ENCODE data around the gene BNIP3.
"Not testable (repeated sequence)": the region's sequence is repeated elsewhere in the genome, so short reads cannot be mapped to it uniquely, and the experiment has no call there.

The BNIP3 gene

DNA sequence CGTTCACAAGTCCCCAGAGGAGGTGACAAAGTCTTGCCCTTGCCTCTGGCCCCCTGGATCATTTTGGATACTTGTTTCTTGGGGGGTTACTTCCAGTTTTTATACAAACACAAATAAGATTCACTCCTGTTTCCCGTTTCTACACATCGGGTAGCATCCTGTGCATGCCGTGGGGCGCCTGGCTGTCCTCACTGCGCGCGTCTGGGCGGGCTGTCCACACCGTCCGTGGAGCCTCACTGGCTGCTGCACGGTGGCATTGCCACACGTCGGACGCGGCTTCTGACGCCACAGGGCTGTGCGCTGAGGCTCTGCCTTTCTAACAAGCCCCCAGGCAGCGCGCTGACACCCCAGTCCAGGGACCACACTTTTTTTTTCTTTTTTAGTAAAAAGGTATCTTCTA lies 18.4 kb downstream of the BNIP3 start:
- CTCF ChIA-PET = no interaction called here
- Mint-ChIP-seq H3K4me1 (peaks cover 27% of the 10 kb centered on the region), H3K27ac (no peak overlapping the region), H3K36me3 (peaks cover 17% of the 10 kb centered on the region), H3K4me3 (no peak overlapping the region), H3K27me3 (no peaks in the 10 kb centered on the region), H3K9me3 (no peaks in the 10 kb centered on the region)
- DNase-seq = no peak

DNA sequence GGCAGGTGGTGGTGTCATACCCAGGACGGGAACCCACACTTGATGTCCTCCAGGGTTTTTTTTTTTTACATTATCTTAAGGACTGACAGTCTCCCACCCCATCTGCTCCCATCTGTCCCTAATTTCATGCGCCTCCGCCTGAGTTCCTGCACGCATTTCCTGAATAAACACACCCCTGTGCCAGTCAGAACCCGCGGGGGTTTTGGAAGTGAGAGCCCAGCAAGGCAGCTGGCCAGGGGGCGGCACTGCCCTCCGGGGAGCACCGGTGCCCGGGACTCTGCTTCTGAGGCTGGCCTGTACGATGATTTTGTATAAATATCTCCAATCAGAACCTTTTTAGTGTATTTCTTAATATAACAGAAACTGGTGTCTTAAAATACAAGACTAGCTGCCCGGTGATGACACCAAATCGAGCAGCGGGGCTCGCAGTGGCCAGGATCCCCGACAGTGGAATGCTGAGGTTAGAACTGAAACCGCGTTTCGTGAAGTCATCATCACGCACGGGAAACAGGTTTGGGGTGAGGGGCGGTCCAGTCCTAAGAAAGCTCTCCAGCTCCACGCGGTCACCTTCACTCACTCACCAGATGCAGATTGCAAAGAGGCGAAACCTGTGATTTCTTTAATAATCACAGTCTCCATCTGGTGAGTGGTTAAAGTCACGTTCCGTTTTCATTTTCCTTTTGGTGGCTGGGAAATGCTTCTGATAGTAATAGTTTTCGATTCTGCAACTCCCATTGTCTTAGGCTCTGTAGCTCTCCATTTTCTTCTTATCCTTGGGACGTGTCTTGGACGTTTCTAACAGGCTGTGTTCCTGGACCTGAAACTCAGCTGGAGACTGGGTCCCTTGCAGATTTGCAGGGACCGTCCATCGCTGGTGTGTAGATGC lies 19.7 kb downstream of the BNIP3 start:
- Mint-ChIP-seq H3K4me1 (peaks cover 25% of the 10 kb centered on the region), H3K27me3 (no peaks in the 10 kb centered on the region), H3K9me3 (no peaks in the 10 kb centered on the region), H3K36me3 (peaks cover 17% of the 10 kb centered on the region), H3K27ac (no peak overlapping the region), H3K4me3 (no peak overlapping the region)
- CTCF ChIA-PET = interaction anchor here (1.5 kb wide), 1 partner anchor 76 kb away, joined by 5 read pairs; no protein-coding TSS in a partner anchor
- DNase-seq = no peak

DNA sequence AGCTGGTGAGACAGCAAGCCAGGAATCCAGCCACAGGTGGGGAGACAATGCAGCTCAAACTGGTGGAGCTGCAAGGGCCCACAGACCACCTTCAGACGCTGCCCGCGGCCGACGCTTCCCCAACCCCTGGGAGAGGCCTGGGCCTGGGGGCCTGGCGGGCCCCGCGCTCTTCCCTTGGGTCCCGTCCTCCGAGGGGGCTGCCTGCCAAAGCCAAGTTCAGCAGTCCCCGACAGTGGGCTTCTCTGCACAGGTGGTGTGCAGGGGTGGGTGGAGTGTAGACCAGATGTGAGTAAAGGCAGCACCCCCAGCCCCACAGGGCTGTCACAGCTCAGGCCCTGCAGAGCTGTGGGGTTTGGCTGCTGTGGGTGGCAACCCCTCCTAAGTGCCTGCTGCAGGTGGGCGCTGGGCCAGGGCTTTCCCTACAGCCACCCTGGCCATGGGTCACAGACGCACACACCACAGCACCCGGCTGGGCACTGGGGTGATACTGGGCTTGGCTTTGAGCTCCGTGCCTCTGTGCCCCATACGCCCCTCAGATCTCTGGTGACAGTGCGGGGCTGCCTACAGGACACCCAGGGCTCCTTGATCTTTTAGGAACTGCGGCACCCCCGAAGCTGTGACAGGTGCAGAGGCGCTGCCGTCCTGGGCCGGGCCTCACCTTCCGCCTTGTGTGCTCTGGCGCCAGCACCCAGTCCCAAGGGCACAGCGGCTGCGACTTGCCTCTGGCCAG lies 20.5 kb downstream of the BNIP3 start:
- Mint-ChIP-seq H3K27me3 (no peaks in the 10 kb centered on the region), H3K4me3 (no peak overlapping the region), H3K36me3 (peaks cover 21% of the 10 kb centered on the region), H3K9me3 (no peaks in the 10 kb centered on the region), H3K27ac (peak overlapping the region; percentile 54), H3K4me1 (peaks cover 23% of the 10 kb centered on the region)
- DNase-seq = no peak
- CTCF ChIA-PET = no interaction called here

DNA sequence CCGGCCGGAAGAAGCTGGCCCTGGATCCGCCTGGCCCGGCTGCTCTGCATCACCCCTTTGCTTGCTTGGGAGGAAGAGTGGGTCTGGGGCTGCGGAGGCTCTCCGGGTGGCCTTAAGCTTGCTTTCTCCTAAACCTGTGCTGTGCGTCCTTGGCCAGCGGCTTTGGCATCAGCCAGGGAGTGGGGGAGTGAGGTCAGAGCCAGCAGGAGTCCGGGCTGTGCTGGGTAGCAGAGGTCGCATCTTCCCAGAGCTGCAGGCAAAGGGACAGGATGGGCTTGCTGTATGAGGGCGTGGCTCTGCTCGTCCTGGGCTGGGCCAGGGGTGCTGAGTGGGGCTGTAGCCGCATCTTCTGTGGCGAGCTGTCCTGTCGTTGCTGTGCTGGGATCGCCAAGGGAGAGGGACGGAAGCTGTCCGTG lies 21.1 kb downstream of the BNIP3 start:
- Mint-ChIP-seq H3K4me3 (no peak overlapping the region), H3K27me3 (no peaks in the 10 kb centered on the region), H3K4me1 (peaks cover 19% of the 10 kb centered on the region), H3K27ac (peak overlapping the region; percentile 54), H3K36me3 (peaks cover 23% of the 10 kb centered on the region), H3K9me3 (no peaks in the 10 kb centered on the region)
- CTCF ChIA-PET = no interaction called here
- no peak for DNase-seq

DNA sequence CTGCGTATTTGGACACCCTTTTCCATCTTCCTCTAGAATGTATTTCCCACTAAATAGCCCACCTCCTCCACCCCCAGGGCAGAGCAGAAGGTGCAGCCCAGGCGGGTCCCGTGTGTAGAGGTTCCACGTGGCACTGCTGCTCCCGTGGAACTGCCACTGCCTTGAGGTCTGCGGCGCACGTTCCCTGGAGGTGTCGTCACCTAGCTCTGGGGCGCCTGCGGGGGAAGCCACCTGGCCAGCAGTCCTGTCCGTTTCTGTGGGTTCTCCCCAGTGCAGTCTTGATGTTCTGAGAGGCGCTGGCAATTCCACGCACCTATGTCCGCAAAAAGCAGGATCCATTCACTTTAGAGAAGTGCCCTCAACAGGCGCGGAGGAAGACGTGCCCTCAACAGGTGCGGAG lies 21.9 kb downstream of the BNIP3 start:
- CTCF ChIA-PET = no interaction called here
- Mint-ChIP-seq H3K36me3 (peaks cover 28% of the 10 kb centered on the region), H3K4me1 (peaks cover 11% of the 10 kb centered on the region), H3K27ac (no peak overlapping the region), H3K9me3 (no peaks in the 10 kb centered on the region), H3K4me3 (no peak overlapping the region), H3K27me3 (no peaks in the 10 kb centered on the region)
- DNase-seq = no peak

DNA sequence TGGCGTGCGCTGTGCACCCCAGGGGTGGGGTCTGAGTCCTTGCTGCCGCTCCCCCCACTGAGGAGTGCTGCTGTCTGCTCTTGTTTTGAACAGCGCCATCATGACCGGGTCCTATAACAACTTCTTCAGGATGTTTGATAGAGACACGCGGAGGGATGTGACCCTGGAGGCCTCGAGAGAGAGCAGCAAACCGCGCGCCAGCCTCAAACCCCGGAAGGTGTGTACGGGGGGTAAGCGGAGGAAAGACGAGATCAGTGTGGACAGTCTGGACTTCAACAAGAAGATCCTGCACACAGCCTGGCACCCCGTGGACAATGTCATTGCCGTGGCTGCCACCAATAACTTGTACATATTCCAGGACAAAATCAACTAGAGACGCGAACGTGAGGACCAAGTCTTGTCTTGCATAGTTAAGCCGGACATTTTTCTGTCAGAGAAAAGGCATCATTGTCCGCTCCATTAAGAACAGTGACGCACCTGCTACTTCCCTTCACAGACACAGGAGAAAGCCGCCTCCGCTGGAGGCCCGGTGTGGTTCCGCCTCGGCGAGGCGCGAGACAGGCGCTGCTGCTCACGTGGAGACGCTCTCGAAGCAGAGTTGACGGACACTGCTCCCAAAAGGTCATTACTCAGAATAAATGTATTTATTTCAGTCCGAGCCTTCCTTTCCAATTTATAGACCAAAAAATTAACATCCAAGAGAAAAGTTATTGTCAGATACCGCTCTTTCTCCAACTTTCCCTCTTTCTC lies 26.0 kb downstream of the BNIP3 start:
- Mint-ChIP-seq H3K27me3 (no peaks in the 10 kb centered on the region), H3K27ac (no peak overlapping the region), H3K4me1 (no peaks in the 10 kb centered on the region), H3K4me3 (no peak overlapping the region), H3K36me3 (peaks cover 38% of the 10 kb centered on the region), H3K9me3 (no peaks in the 10 kb centered on the region)
- DNase-seq = no peak
- CTCF ChIA-PET = interaction anchor here (1.7 kb wide), 1 partner anchor 67 kb away, joined by 6 read pairs; no protein-coding TSS in a partner anchor

DNA sequence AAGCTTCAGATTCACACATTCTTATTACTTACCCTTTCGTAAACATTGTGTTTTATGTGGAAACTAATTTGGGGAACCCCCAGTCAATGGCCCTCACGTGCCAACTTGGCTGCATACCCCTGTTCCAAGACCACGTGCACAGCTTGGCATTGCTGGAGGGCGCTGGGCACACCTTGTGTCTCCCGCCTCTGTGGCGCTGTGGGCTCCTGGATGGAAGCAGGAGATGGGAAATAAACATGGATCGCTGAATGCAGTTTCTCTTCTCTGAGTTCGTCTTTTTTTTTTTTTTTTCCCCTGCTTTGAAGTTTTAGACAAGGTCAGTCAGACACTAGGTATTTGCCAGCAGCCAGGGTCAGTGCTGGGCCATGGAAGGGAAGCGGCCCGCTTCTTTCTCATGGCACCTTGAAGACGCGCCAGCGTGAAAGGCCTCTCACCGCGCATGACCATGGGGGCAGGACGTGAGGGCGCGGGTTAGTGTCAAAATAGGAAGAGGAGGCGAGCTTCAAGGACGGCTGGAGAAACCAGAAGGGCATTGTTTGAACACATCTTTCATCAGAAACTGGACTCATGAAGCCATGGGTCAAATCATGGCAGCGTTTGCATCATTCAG lies 27.3 kb downstream of the BNIP3 start:
- CTCF ChIA-PET = interaction anchor here (1.7 kb wide), 1 partner anchor 68 kb away, joined by 6 read pairs; no protein-coding TSS in a partner anchor
- no peaks in the 10 kb centered on the region for H3K27me3 Mint-ChIP-seq
- H3K4me1 Mint-ChIP-seq = no peaks in the 10 kb centered on the region
- H3K9me3 Mint-ChIP-seq = no peaks in the 10 kb centered on the region
- H3K27ac Mint-ChIP-seq = peak overlapping the region; percentile 51
- no peak for DNase-seq
- H3K36me3 Mint-ChIP-seq = peaks cover 44% of the 10 kb centered on the region
- no peak overlapping the region for H3K4me3 Mint-ChIP-seq

DNA sequence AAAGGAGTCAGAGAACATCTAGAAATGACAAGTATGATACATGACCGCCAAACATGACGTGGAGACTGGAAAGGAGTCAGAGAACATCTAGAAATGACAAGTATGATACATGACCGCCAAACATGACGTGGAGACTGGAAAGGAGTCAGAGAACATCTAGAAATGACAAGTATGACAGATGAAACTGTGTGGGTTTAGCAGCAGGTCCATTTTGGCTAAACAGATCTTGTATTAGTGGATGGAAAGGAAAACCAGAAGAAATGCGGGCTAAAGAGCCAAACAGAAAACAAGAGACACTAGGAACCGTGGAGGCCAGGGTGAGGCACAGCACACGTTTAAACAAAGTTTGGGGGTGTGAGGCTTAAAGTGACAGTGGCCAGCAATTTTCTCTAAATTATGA lies 31.8 kb downstream of the BNIP3 start:
- H3K4me1 Mint-ChIP-seq, H3K9me3 Mint-ChIP-seq, H3K27me3 Mint-ChIP-seq, H3K4me3 Mint-ChIP-seq, DNase-seq, CTCF ChIA-PET, H3K27ac Mint-ChIP-seq: not testable (repeated sequence)
- H3K36me3 Mint-ChIP-seq = peaks cover 54% of the 10 kb centered on the region

DNA sequence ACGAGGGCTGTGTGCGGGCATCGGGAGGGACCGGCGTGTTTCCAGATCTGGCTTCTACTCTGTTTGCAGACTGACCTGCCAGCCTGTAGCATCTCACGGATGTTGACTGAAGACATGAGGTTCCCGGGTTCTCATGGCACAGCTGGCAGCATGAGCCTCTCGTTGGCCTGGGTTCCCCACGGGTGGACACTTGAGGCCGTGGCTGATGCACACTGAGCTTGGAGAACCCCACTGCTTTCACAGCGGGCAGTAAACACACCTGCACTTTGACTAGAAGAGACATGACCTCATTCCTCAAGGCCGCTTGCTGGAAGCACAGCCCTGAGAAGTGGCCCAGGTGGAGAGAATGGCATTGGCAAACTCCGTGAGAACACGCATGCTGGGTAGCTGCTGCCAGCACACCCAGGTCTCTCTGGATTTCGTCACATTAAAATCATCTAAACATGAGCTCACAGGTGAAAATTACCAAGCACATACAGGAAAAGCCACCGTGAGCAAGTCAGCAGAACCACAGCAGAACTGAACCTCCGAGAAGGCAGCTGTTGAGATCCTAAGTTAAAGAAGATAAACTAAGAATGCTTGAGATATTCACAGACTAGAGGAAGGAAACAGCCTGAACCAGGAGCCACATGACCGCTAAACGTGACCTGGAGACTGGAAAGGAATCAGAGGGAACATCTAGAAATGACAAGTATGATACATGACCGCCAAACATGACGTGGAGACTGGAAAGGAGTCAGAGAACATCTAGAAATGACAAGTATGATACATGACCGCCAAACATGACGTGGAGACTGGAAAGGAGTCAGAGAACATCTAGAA lies 32.5 kb downstream of the BNIP3 start:
- no peaks in the 10 kb centered on the region for H3K27me3 Mint-ChIP-seq
- H3K4me3 Mint-ChIP-seq = no peak overlapping the region
- H3K9me3 Mint-ChIP-seq = no peaks in the 10 kb centered on the region
- no peak overlapping the region for H3K27ac Mint-ChIP-seq
- H3K36me3 Mint-ChIP-seq = peaks cover 52% of the 10 kb centered on the region
- CTCF ChIA-PET = no interaction called here
- no peak for DNase-seq
- H3K4me1 Mint-ChIP-seq = no peaks in the 10 kb centered on the region

DNA sequence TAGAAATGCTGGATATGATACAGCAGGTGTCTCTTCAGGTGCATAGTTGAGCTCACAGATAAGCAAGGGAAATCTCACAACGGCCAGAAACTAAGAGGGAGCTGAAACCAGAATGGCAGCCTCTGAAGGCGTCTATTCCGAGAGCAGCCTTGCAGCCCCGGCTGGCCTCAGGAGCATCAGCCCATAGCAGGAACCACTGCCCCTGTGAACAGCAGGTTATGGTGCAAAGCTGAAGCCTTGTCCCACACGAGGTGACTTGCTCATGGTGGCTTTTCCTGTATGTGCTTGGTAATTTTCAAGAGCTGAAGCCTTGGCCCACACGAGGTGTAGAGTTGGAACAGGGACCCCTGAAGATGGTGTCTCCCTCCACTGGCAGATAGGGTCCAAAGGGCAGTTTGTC lies 33.2 kb downstream of the BNIP3 start:
- Mint-ChIP-seq H3K27ac (no peak overlapping the region), H3K4me1 (no peaks in the 10 kb centered on the region), H3K36me3 (peaks cover 56% of the 10 kb centered on the region), H3K9me3 (no peaks in the 10 kb centered on the region), H3K4me3 (no peak overlapping the region), H3K27me3 (no peaks in the 10 kb centered on the region)
- DNase-seq = no peak
- CTCF ChIA-PET = no interaction called here

DNA sequence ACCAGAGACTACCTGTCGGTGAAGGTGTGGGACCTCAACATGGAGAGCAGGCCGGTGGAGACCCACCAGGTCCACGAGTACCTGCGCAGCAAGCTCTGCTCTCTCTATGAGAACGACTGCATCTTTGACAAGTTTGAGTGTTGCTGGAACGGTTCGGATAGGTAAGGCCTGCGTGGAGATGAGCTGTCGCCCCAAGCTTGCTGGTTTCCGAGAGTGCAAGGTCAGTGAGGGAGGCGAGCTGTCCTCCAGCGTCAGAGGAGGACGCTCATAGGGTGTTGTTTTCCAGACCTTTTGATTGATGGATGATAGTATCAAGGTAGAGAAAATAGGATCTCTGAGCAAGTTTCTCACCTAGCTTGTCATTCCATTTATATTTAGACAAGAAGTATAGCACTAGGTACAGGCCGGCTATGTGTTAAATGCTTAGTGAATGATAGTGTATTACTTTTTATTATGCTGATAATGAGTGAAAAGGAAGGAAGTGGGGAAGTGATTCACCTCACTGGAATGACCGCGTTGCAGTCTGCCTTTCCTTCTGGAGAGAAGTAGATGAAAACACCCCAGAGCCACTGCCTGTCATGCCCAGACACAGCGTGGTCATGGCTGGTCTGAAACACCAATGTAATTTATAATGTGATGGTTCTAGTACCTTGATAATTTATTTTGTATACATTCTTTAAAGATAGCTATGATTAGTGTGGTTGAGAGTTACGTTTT lies 33.9 kb downstream of the BNIP3 start:
- Mint-ChIP-seq H3K36me3 (peaks cover 60% of the 10 kb centered on the region), H3K27me3 (no peaks in the 10 kb centered on the region), H3K4me1 (no peaks in the 10 kb centered on the region), H3K9me3 (no peaks in the 10 kb centered on the region), H3K4me3 (no peak overlapping the region), H3K27ac (no peak overlapping the region)
- CTCF ChIA-PET = interaction anchor here (1.8 kb wide), 1 partner anchor 62 kb away, joined by 7 read pairs; no protein-coding TSS in a partner anchor
- no peak for DNase-seq

DNA sequence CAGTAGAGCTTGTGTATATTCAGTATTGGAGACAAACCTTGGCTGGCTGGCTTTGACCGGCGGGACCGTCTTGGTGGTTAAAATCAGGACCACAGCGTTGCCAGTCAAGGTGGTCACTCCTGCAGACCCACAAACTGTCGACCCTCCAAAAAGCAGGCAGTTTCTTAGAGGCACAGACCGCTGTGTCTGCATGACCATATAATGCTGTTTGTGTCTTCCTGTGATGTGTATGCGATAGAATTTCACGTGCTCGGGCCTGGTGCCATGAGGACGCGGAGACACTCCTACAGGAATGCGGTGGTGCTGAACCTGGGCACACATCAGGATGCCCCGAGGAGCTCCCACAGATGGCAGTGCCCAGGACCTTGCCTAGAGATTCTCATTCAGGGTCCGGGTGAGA lies 34.8 kb downstream of the BNIP3 start:
- CTCF ChIA-PET = interaction anchor here (1.8 kb wide), 1 partner anchor 61 kb away, joined by 7 read pairs; no protein-coding TSS in a partner anchor
- Mint-ChIP-seq H3K4me1 (no peaks in the 10 kb centered on the region), H3K27ac (no peak overlapping the region), H3K4me3 (no peak overlapping the region), H3K36me3 (peaks cover 61% of the 10 kb centered on the region), H3K27me3 (no peaks in the 10 kb centered on the region), H3K9me3 (no peaks in the 10 kb centered on the region)
- DNase-seq = no peak

DNA sequence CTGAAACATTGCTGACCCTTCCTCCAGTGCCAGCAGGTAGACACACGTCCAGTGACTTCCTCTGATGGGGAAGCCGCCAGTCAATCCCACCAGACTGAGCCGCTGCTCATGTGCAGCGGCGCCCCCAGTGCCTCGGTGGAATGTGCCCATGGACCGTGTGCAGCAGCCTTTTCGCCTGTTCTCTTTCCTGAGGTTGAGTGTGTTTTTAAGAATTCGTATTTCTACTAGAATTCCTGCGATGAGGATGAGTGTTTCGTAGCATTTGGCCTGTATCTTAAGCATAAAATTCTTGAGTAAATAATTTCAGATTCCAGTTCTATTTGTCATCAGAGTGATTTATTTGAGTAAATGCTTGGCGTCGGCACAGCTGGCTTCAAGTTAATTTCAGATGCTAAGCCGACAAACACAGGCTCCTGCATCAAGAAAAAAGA lies 35.4 kb downstream of the BNIP3 start:
- Mint-ChIP-seq H3K27ac (no peak overlapping the region), H3K4me1 (no peaks in the 10 kb centered on the region), H3K9me3 (no peaks in the 10 kb centered on the region), H3K4me3 (no peak overlapping the region), H3K36me3 (peaks cover 62% of the 10 kb centered on the region), H3K27me3 (no peaks in the 10 kb centered on the region)
- CTCF ChIA-PET = interaction anchor here (1.8 kb wide), 1 partner anchor 60 kb away, joined by 7 read pairs; no protein-coding TSS in a partner anchor
- no peak for DNase-seq
